ENCODE results near the gene STK32B. TPM values are rescaled to one million over a fixed set of nuclear protein-coding genes. Genes with fewer than 3 reads are reported as not detected.

Gene STK32B
- total and polyA plus RNA-seq, 4 donors, result 0.02 to 0.28 (median 0.08) TPM; not detected in 1

GRCh38 chr4:5112333-5113095 lies 61.2 kb downstream of the STK32B start:
- no peak for DNase-seq (ENCODE audit: low spot score)
- Histone ChIP-seq H3K27ac (ENCODE audit: low read depth in 1 of 2, low read length in 2 of 2) (no peak overlapping the region), H3K27me3 (ENCODE audit: control insufficient read depth in 4 of 4, insufficient read depth in 4 of 4, low read length in 3 of 4) (peaks cover 0 to 3% (median 0%) of the 10 kb centered on the region in 4 donors), H3K9me3 (ENCODE audit: control insufficient read depth in 4 of 4, low read length in 3 of 4) (peaks cover 0 to 2% (median under 1%) of the 10 kb centered on the region in 4 donors), H3K4me1 (ENCODE audit: control insufficient read depth in 4 of 4, insufficient read depth in 4 of 4, low read length in 3 of 4) (no peaks in the 10 kb centered on the region), H3K9ac (ENCODE audit: low read depth in 1 of 2, low read length in 2 of 2) (no peak overlapping the region), H3K36me3 (ENCODE audit: control insufficient read depth in 4 of 4, insufficient read depth in 3 of 4, low read depth in 1 of 4, low read length in 3 of 4) (no peaks in the 10 kb centered on the region), H3K4me3 (ENCODE audit: low read depth in 1 of 3, low read length in 3 of 3) (no peak overlapping the region)
- 60% methylated on average over 2 of the region's 2 CpGs for WGBS
- TF ChIP-seq FOXA2 (IDR thresholded peaks at IDR 0.05) (no peak), ATF3 (IDR thresholded peaks at IDR 0.05) (no peak), SP1 (IDR thresholded peaks at IDR 0.05) (no peak), REST (IDR thresholded peaks at IDR 0.05) (no peak), FOXA1 (IDR thresholded peaks at IDR 0.05) (no peak), TAF1 (conservative IDR thresholded peaks at IDR 0.05) (no peak), RXRA (IDR thresholded peaks at IDR 0.05) (no peak), EGR1 (IDR thresholded peaks at IDR 0.05; ENCODE audit: low read depth in 2 of 2) (no peak), YY1 (IDR thresholded peaks at IDR 0.05) (no peak), HNF4A (conservative IDR thresholded peaks at IDR 0.05) (no peak)

- H3K27me3 ChIP-seq (ENCODE audit: control insufficient read depth in 4 of 4, insufficient read depth in 4 of 4, low read length in 3 of 4), result peaks cover 0 to 3% (median under 1%) of the 10 kb centered on the region in 4 donors
- 49% methylated on average over 1 of the region's 1 CpG for WGBS
- H3K9ac ChIP-seq (ENCODE audit: low read depth in 1 of 2, low read length in 2 of 2), result no peak overlapping the region
- no peaks in the 10 kb centered on the region for H3K4me1 ChIP-seq (ENCODE audit: control insufficient read depth in 4 of 4, insufficient read depth in 4 of 4, low read length in 3 of 4)
- DNase-seq (ENCODE audit: low spot score), result no peak
- no peak overlapping the region for H3K27ac ChIP-seq (ENCODE audit: low read depth in 1 of 2, low read length in 2 of 2)
- H3K9me3 ChIP-seq (ENCODE audit: control insufficient read depth in 4 of 4, low read length in 3 of 4), result peaks cover 0 to 2% (median under 1%) of the 10 kb centered on the region in 4 donors
- no peaks in the 10 kb centered on the region for H3K36me3 ChIP-seq (ENCODE audit: control insufficient read depth in 4 of 4, insufficient read depth in 3 of 4, low read depth in 1 of 4, low read length in 3 of 4)
- TF ChIP-seq ZBTB33 (IDR thresholded peaks at IDR 0.05) (no peak), NR2F2 (IDR thresholded peaks at IDR 0.05) (no peak), EGR1 (IDR thresholded peaks at IDR 0.05; ENCODE audit: low read depth in 2 of 2) (no peak), CTCF (IDR thresholded peaks at IDR 0.05; ENCODE audit: low read depth, low read length, missing input control) (no peak), RXRA (IDR thresholded peaks at IDR 0.05) (no peak), MAX (IDR thresholded peaks at IDR 0.05) (no peak), ATF3 (IDR thresholded peaks at IDR 0.05) (no peak)
- no peak overlapping the region for H3K4me3 ChIP-seq (ENCODE audit: low read depth in 1 of 3, low read length in 3 of 3)
Measured at GRCh38 chr4:5114950-5115349, 63.7 kb downstream of the STK32B start.

Measured in liver (tissue), 9 donors.